ES-I3 (cell line): ENCODE data around the gene VSX1.
A peak's percentile ranks its signal among the peaks of the same experiment; 100 is the strongest.

Experiments
- H3K36me3 ChIP-seq: 2 replicates; pipeline ENCODE4 v1.6.1; 2013; ENCODE audit warnings: mild to moderate bottlenecking, low read length, control low read depth, moderate library complexity; ENCODE audit not compliant: insufficient read depth
- H3K4me1 ChIP-seq: 2 replicates; pipeline ENCODE4 v1.6.1; 2013; ENCODE audit warnings: mild to moderate bottlenecking, control low read depth, low read length; ENCODE audit not compliant: insufficient read depth
- H3K9ac ChIP-seq: 2 replicates; pipeline ENCODE4 v1.6.1; 2013; ENCODE audit warnings: low read depth, mild to moderate bottlenecking, low read length, moderate library complexity
- H3K9me3 ChIP-seq: 2 replicates; pipeline ENCODE4 v1.6.1; 2013; ENCODE audit warnings: mild to moderate bottlenecking, low read length, moderate library complexity; ENCODE audit not compliant: control insufficient read depth, insufficient read depth

VSX1 gene

DNA sequence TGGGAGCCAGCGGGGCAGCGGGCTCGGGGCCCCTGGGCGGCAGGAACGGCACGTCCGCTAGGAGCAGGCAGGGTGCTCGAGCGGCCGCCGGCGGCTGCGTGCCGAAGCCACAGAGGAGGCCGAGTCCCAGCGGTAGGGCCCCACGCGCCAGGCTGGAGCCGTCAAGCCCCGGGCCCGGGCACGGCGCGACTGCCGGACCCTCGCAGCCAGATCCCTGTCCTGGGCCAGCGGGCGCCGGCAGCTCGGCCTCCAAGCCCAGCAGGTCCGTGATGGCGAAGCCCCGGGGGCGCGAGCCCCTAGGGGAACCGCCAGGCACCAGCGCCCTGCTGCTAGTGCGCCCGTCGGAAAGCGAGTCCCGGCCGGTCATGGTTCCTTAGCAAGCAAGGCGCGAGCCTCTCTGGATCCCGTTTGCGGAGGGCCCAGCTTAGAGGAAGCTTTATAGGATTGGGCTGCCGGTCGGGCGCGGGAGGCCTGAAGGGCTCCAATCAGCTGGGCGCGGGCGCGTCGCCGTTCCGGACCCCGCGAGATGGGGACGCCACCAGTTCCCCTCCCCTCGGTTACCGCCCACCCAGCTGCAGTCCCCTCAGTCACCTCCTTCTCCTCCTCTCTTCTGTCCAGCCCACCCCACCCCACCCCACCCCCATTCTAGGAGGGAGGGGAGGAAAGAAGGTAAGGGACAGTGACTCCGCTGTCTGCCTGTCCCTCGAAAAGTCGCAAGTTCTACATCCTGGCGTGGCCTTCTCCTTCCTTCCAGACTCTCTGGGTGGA is at the start of gene VSX1:
VSX1 (minus strand) TSS at position 412 of the 768 bp plus-strand sequence; CDS start at position 367, 45 bp downstream.
- Histone ChIP-seq H3K9me3 (no peaks in the 10 kb centered on the region), H3K4me1 (no peaks in the 10 kb centered on the region), H3K9ac (peak within 1 kb of the TSS; percentile 61; the same call in 1 of the 2 replicates)

DNA sequence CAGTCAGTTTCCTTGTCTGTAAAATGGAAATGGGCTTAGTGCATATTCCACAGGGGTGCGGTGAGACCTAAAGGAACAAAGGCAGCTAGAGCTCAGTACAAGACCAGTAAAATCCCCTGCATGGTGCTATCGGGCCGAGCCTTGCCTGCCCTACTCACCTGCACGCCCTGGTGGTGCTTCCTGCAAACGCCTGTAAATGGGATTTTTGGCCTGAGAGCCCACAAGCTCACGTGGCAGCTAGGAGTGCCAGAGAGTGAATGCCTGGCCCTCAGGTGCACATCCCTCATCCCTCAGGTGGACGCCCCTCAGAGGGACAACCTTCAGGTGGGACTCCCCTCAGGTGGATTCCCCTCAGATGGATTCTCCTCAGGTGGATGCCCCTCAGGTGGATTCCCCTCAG is 48.0 kb upstream of the VSX1 start:
- Histone ChIP-seq H3K9ac (no peak overlapping the region), H3K36me3 (no peaks in the 10 kb centered on the region), H3K4me1 (no peaks in the 10 kb centered on the region), H3K9me3 (no peaks in the 10 kb centered on the region)

More for the DNA sequence above, at the start of gene VSX1:
- H3K36me3 ChIP-seq, result no peaks in the 10 kb centered on the region

DNA sequence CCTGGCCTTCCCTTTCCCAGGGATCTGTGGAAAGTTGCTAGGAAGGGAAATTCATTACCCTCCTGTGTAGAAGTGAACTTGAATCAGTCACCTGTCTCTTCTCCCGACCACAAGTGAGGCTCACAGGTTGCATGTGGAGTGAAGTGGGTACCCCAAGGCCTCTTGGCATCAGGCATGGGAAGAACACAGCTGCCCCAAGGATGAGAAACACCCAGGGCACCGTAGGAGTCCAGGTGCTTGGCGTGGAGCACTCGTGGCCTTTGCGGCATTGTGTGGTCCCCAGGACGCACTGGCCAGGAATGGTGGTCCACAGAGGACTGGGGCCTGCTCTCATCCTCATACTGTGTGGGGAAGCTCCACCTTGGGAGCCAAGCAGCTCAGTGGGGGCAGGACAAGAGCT is 47.5 kb upstream of the VSX1 start:
- Histone ChIP-seq H3K9me3 (no peaks in the 10 kb centered on the region), H3K36me3 (no peaks in the 10 kb centered on the region), H3K4me1 (no peaks in the 10 kb centered on the region), H3K9ac (no peak overlapping the region)

GRCh38 chr20:25128649-25129048 is 46.7 kb upstream of the VSX1 start:
- Histone ChIP-seq H3K36me3 (no peaks in the 10 kb centered on the region), H3K9me3 (no peaks in the 10 kb centered on the region), H3K4me1 (no peaks in the 10 kb centered on the region), H3K9ac (no peak overlapping the region)

DNA sequence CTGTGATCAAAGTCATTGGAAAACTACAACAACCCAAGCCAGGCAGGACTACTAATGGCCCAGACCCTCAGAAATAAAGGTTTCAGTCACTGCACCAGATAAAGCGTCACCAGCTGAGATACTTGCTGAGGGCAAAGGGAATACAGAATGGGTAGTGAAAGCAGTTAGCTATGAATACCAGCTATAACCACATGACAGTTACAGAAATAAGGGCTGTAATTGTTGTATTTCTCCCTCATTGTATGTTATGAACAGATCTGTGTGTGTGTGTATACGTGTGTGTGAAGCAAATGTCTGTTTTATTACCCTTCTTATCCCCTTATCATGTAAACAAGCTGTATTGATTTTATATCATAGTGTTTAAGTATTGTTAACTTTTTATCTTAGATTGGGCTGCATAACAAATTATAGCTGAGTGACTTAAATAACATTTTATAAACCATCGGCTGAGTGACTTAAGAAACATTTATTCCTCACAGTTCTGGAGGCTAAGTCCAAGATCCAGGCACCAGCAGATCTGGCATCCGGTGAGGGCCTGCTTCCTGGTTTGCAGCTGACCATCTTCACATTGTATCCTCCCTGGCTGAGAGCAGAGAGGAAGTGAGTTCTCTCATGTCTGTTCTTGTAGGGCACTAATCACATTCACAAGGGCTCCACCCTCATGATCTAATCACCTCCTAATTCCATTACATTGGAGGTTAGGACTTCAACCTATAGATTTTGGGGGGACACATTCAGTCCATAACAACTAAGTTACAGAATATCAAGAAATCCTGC is 46.0 kb upstream of the VSX1 start:
- Histone ChIP-seq H3K4me1 (no peaks in the 10 kb centered on the region), H3K9me3 (no peaks in the 10 kb centered on the region), H3K9ac (no peak overlapping the region), H3K36me3 (no peaks in the 10 kb centered on the region)

GRCh38 chr20:25126204-25127029 is 44.5 kb upstream of the VSX1 start:
- Histone ChIP-seq H3K36me3 (no peaks in the 10 kb centered on the region), H3K9me3 (no peaks in the 10 kb centered on the region), H3K9ac (no peak overlapping the region), H3K4me1 (no peaks in the 10 kb centered on the region)

GRCh38 chr20:25125636-25126035 is 43.7 kb upstream of the VSX1 start:
- Histone ChIP-seq H3K4me1 (no peaks in the 10 kb centered on the region), H3K9ac (no peak overlapping the region), H3K9me3 (no peaks in the 10 kb centered on the region), H3K36me3 (no peaks in the 10 kb centered on the region)

DNA sequence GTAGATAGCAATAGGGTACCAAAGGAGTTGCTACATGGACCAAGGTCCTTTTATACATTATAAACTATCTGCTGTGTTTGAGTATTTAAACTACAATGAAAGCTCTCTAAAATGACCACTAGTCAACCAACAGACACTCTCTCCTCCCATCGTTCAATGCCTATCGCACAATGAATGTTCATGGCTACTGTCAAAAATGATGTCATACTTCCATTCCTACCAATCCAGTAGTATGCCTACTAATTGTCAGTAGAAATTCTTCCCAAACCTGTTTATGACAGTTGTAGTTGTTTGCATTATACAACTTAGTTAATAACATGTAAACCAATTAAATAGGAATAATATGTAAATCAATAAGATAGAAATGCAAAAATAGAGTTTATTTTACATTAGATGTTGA is 39.0 kb upstream of the VSX1 start:
- H3K9ac ChIP-seq, result no peak overlapping the region
- H3K4me1 ChIP-seq, result 0 out of 2 replicates have a peak, but pooled peaks cover 6% of the 10 kb centered on the region
- no peaks in the 10 kb centered on the region for H3K36me3 ChIP-seq
- no peaks in the 10 kb centered on the region for H3K9me3 ChIP-seq

- Histone ChIP-seq H3K9me3 (no peaks in the 10 kb centered on the region), H3K36me3 (no peaks in the 10 kb centered on the region), H3K4me1 (0 out of 2 replicates have a peak, but pooled peaks cover 6% of the 10 kb centered on the region), H3K9ac (no peak overlapping the region)
These were observed 38.5 kb upstream of the VSX1 start for GRCh38 chr20:25120457-25120856.

- 0 out of 2 replicates have a peak, but pooled peaks cover 6% of the 10 kb centered on the region for H3K4me1 ChIP-seq
- no peaks in the 10 kb centered on the region for H3K36me3 ChIP-seq
- H3K9me3 ChIP-seq, result no peaks in the 10 kb centered on the region
- H3K9ac ChIP-seq, result no peak overlapping the region
These were observed 36.6 kb upstream of the VSX1 start for GRCh38 chr20:25118529-25118928.

- no peaks in the 10 kb centered on the region for H3K9me3 ChIP-seq
- H3K36me3 ChIP-seq, result no peaks in the 10 kb centered on the region
- no peak overlapping the region for H3K9ac ChIP-seq
- H3K4me1 ChIP-seq, result 0 out of 2 replicates have a peak, but pooled peaks cover 6% of the 10 kb centered on the region
These were observed 36.0 kb upstream of the VSX1 start for GRCh38 chr20:25117990-25118389.

GRCh38 chr20:25116739-25117458 is 35.0 kb upstream of the VSX1 start:
- Histone ChIP-seq H3K36me3 (no peaks in the 10 kb centered on the region), H3K9me3 (no peaks in the 10 kb centered on the region), H3K4me1 (0 out of 2 replicates have a peak, but pooled peaks cover 6% of the 10 kb centered on the region), H3K9ac (no peak overlapping the region)

GRCh38 chr20:25103526-25103925 is 21.6 kb upstream of the VSX1 start:
- no peaks in the 10 kb centered on the region for H3K9me3 ChIP-seq
- no peak overlapping the region for H3K9ac ChIP-seq
- no peaks in the 10 kb centered on the region for H3K4me1 ChIP-seq
- H3K36me3 ChIP-seq, result no peaks in the 10 kb centered on the region

- no peaks in the 10 kb centered on the region for H3K36me3 ChIP-seq
- no peak overlapping the region for H3K9ac ChIP-seq
- H3K4me1 ChIP-seq, result no peaks in the 10 kb centered on the region
- no peaks in the 10 kb centered on the region for H3K9me3 ChIP-seq
These were observed 19.0 kb upstream of the VSX1 start for GRCh38 chr20:25100914-25101313.
